Amniotic stem cell (primary cell): ENCODE results near the gene PCDHB13.
"Not testable (repeated sequence)": the region's sequence is repeated elsewhere in the genome, so short reads cannot be mapped to it uniquely, and the experiment has no call there.

ENCODE experiments used
- DNase-seq: peaks from one replicate; lab custom pipeline; 2025; lab: John Stamatoyannopoulos, UW

The PCDHB13 gene

GRCh38 chr5:141201646-141202045, 12.1 kb upstream of the PCDHB13 start:
- DNase-seq = not testable (repeated sequence)

- no peak for DNase-seq
Measured at GRCh38 chr5:141208478-141208877, 5.2 kb upstream of the PCDHB13 start, which contains the start of gene PCDHB12. TSS of gene PCDHB12 (plus strand) at chr5:141208719. CDS start at chr5:141208908, 189 bp downstream.

- not testable (repeated sequence) for DNase-seq
Measured at GRCh38 chr5:141210281-141210680, 3.4 kb upstream of the PCDHB13 start.

GRCh38 chr5:141210849-141211248, 2.9 kb upstream of the PCDHB13 start:
- DNase-seq = not testable (repeated sequence)

GRCh38 chr5:141214583-141214982, 864 bp downstream of the PCDHB13 start:
- DNase-seq = not testable (repeated sequence)

GRCh38 chr5:141215504-141215903, 1.8 kb downstream of the PCDHB13 start:
- not testable (repeated sequence) for DNase-seq

- not testable (repeated sequence) for DNase-seq
Measured at GRCh38 chr5:141216035-141216434, 2.3 kb downstream of the PCDHB13 start.

GRCh38 chr5:141223112-141223783, 9.5 kb downstream of the PCDHB13 start, which contains the start of gene PCDHB14:
TSS of gene PCDHB14 (plus strand) at chr5:141223343. CDS start at chr5:141223506, 163 bp downstream.
- peak; percentile 25 for DNase-seq

GRCh38 chr5:141224844-141225243, 11.1 kb downstream of the PCDHB13 start:
- DNase-seq = not testable (repeated sequence)

GRCh38 chr5:141225421-141225820, 11.7 kb downstream of the PCDHB13 start:
- DNase-seq = not testable (repeated sequence)

- no peak for DNase-seq
Measured at GRCh38 chr5:141234109-141234667, 20.5 kb downstream of the PCDHB13 start.

- not testable (repeated sequence) for DNase-seq
Measured at GRCh38 chr5:141235922-141236321, 22.2 kb downstream of the PCDHB13 start.

GRCh38 chr5:141236516-141237313, 23.0 kb downstream of the PCDHB13 start:
- no peak for DNase-seq

GRCh38 chr5:141241496-141241895, 27.8 kb downstream of the PCDHB13 start:
- DNase-seq = no peak

- DNase-seq = no peak
Measured at GRCh38 chr5:141245250-141245717, 31.6 kb downstream of the PCDHB13 start, which contains the start of gene PCDHB15. TSS of gene PCDHB15 (plus strand) at chr5:141245395. CDS start at chr5:141245579, 184 bp downstream.

GRCh38 chr5:141246971-141247370, 33.3 kb downstream of the PCDHB13 start:
- DNase-seq = not testable (repeated sequence)

GRCh38 chr5:141247434-141247833, 33.7 kb downstream of the PCDHB13 start:
- not testable (repeated sequence) for DNase-seq

- DNase-seq = no peak
Measured at GRCh38 chr5:141250576-141250975, 36.9 kb downstream of the PCDHB13 start.

GRCh38 chr5:141258464-141258863, 44.7 kb downstream of the PCDHB13 start:
- no peak for DNase-seq

- DNase-seq = no peak
Measured at GRCh38 chr5:141258948-141259347, 45.2 kb downstream of the PCDHB13 start.

- DNase-seq = no peak
Measured at GRCh38 chr5:141260458-141261237, 46.9 kb downstream of the PCDHB13 start.

GRCh38 chr5:141261238-141261546, 47.5 kb downstream of the PCDHB13 start:
- DNase-seq = no peak
